HG02610 (cell line): Measurements from ENCODE around the gene ZNF207.
"Not testable (repeated sequence)": the region's sequence is repeated elsewhere in the genome, so short reads cannot be mapped to it uniquely, and the experiment has no call there.

ENCODE experiments used
- ATAC-seq: cut with Tn5 transposase; IDR thresholded peaks from one replicate; pipeline ENCODE4 v1.9.1; 2021; ENCODE audit warnings: mild to moderate bottlenecking, moderate library complexity; ENCODE audit not compliant: unreplicated experiment

The ZNF207 gene

DNA sequence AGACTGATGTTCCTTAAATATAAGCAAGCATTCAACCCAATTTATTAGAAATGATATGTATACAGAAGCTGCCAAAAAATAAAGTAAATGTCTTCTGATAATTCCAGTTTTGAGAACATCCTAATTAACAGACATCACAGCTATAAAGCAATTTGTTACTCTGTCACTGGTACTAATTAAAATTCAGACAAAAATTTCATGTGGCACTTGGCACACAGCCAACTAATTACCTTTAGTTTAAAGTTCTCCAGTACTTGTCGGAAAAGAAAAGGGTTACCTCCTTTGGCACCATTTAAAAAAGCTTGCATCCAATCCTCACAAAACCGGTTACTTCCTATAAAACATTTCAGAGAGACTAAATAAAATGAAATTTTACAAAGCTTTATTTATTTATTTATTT, 16.8 kb upstream of the ZNF207 start:
- ATAC-seq = no peak

- no peak for ATAC-seq
These were observed 14.9 kb upstream of the ZNF207 start for GRCh38 chr17:32335046-32335445.

DNA sequence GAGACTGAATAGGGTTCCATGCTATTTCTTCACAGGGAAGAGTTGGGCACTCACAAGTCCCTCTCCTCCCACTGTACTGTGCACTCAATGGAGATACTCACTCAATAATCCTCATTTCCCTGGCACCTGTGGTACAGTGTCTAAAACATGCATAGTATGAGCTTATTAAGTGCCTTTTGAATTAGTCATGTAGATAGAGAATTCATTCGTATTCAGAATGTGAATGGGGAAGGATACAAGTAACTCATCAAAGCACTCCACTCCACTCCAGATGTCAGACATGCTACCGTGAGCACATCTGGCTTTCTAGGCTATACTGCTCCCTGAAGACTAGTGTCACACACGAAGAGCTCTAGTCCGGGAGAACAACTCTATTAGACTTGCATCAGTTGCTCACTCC, 14.3 kb upstream of the ZNF207 start:
- no peak for ATAC-seq

DNA sequence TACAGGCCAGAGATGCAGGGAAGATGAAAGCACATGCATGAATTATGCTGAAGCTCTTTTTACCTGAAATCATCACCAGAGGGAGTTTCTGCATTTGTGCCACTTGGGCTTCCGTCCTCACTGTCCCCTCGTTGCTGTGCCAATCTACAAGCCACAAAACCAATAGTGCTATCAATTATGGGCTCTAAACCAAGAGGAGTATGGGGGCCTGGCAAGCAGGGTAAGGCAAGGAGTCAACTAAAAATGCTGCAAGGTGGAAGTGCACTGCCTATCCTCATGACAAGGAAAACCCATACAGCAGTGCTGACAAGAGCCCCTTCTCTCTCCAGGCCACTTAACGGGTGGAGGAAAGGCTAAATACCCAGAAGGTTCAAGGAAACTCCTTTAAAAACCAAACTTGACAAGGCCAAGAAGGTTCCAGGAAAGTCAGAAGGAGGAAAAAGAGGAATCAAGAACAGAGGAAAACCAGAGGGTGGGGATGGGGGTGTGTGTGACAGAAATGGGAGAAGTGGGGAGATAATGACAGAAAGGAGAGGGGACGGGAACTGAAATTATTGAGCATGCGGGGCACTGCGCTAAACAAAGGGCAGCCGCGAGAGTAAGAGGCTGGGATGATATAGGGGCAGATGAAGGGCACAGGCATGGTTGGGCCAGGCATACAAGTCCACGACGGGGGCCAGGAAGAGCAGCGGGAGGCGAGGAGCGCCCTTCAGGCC, 8.7 kb upstream of the ZNF207 start:
- no peak for ATAC-seq

DNA sequence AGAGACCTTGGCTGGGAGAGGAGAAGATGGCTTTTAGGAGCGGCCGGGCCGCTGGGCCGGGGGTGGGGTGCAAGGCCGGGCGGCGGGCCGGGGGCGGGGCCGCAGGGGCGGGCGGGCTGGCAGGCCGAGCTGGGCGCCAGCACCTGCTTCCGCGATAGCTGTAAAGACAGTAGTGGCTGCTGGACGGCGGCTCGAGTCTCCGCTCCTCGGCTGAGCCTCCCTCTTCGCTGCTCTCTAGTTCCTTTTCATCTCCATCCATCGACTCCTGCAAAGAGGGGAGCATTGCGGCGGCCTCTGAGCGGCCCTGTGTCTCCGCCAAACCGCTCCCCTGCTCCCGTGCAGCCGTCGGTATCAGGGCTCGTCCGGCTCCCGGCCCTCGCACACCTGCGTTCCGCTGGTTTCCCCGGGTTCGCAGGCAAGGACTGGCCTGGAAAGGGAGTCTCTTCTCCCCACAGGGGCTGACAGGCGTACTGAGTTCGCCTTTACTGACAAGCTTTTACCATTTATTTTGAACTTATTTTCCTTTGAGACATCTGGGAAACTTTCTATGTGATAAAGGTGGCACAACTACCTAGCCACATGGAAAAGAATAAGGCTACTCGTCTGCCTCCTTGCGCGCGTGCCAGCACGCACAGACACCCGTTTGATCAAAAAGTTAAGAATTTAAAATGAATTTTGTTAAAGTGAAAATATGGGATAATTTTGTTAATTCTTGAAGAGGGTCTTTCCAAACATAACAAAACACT, 7.9 kb upstream of the ZNF207 start, which contains the start of gene C17orf75:
Gene C17orf75, minus strand, starts transcription at position 317 of the 746 bp plus-strand sequence. Its CDS starts 34 bp downstream, at position 283.
- peak; percentile 83 for ATAC-seq

DNA sequence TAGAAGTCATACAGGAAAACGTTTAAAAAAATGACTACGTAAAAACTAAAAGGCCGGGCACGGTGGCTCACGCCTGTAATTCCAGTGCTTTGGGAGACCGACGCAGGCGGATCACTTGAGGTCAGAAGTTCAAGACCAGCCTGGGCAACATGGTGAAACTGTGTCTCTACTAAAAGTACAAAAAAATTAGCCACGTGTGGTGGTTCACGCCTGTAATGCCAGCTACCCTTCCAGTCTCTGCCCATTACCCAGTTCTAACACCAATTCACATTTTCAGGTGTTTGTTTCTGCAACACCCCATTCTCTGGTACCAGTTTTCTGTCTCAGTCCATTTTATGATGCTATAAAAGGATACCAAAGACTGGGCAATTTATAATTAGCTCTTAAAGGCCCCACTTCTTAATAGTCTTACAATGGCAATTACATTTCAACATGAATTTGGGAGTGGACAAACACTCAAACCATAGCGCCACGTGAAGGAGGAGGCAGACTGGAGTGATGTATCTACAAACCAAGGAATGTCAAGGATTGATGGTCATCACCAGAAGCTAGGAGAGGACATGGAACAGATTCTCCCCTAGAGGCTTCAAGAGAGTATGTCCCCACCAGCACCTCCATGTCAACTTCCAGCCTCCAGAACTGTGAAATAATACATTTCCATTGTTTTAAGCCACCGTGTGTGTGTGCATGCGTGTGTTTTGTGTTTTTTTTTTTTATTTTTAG, 7.2 kb upstream of the ZNF207 start:
- ATAC-seq = no peak

DNA sequence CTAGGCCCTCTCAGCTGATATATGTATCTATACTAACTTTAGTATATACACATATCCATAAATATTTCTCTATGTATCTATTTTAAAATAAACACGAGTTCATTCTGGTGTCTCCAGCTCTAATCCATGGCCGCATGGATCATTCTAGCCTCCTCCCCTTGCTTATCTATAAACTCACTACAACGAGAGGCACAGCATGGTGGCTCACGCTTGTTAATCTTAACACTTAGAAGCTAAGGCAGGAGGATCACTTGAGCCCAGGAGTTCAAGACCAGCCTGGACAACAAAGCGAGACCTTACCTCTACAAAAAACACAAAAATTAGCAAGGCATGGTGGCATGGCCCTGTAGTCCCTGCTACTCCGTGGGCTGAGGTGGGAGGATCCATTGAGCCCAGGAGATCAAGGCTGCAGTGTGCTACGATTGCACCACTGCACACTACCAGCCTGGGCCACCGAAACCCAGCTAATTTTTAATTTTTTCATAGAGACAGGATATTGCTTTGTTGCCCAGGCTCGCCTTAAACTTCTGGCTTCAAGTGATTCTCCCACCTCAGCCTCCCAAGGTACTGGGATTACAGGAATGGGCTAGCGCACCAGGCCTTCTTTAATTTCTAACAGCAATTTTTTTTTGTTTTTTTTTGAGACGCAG, 3.9 kb upstream of the ZNF207 start:
- no peak for ATAC-seq

- no peak for ATAC-seq
These were observed 1.5 kb upstream of the ZNF207 start for GRCh38 chr17:32348483-32348800.

GRCh38 chr17:32349503-32349853, 479 bp upstream of the ZNF207 start:
- ATAC-seq = no peak

DNA sequence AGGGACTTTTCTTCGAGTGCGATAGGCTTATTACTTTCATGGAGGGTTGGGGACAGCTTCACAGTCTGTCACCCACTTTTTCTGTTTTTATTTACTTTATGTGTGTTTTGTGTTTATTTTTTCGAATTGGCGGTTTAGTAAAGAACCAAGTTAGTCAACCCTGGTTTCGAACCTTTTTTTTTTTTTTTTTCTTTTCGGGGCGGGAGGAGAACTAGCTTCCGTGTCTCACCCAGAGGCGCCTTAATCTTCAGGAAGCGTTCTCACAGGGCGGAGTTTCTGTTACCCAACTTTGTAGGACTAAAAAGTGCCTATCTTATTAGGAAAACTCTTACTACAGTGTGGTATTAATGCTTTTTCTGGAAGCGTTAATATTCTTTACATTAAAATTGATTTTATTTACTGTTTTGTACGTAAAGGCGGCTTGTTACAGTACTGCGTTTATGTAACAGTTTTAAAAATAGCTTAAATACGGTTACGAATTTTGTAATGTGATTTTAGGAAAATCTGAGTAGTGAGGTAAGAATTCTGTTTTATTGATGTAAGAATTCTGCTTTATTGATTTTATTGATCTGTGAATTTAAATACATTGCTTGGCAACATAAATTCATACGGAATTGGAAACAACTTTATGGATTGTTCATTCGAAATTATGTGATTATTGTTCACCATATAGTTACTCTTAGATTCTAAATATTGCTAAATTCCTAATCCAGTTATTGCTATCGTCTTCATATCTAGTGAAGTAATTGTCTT, 885 bp downstream of the ZNF207 start:
- ATAC-seq = peak; percentile 33

DNA sequence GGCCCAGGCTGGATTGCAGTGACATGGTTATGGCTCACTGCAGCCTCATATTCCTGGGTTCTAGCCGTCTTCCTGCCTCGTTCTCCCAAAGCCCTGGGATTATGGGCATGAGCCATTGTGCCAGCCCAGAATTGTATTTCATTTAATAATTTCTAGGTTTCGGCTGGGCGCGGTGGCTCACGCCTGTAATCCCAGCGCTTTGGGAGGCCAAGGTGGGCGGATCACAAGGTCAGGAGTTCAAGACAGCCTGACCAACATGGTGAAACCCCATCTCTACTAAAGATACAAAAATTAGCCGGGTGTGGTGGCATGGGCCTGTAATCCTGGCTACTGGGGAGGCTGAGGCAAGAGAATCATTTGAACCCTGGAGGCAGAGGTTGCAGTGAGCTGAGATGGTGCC, 2.8 kb downstream of the ZNF207 start:
- ATAC-seq = not testable (repeated sequence)

DNA sequence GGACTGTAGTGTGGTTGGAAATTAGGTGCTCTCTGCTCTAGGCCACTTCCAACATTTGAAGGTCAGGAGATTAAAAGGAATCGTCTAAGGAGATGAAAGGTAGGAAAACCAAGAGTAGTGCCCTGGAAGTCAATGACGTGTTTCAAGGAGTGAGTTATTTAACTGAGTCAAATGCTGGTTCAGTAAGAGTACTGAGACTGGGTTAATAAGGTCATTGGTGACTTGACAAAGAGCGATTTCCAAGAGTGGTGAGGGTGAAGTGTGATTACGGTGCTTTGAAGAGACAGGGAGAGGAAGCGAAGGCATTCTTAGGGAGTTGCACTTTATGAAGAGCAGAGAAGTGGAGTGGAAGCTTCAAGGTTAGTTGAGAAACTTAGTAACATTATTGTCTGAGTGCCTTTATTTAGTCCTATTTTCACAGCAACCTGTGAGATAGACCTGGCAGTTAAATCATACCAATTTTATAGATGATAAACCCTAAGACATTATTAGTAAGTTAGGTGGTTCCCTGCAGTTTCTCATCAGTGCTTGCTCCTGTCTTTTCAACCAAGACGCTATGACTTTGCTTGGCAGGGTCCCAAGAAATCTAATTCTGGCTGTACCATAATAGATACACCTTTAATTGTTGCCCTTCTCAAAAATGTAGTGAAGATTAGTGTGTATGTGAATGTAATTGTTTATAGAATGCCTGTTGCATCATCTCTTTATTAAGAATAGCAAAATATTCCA, 5.9 kb downstream of the ZNF207 start:
- ATAC-seq = no peak

DNA sequence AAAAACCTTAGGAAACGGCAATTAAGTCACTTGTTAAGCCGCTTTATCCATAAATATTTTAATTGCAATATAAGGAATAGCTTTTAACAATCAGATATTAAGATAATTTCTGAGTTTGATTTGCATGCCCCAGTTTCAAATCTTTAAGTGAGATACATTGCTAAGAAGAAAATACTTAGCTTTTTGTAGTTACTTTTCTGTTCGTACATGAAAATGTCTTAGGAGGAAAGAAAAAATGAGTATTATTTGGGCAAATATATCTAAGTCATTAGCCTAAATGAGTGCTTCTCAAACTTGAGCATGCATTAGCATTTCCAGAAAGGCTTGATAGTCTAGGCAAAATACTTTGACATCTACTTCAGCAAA, 6.4 kb downstream of the ZNF207 start:
- ATAC-seq = no peak

- ATAC-seq = no peak
These were observed 6.8 kb downstream of the ZNF207 start for GRCh38 chr17:32356750-32357149.

DNA sequence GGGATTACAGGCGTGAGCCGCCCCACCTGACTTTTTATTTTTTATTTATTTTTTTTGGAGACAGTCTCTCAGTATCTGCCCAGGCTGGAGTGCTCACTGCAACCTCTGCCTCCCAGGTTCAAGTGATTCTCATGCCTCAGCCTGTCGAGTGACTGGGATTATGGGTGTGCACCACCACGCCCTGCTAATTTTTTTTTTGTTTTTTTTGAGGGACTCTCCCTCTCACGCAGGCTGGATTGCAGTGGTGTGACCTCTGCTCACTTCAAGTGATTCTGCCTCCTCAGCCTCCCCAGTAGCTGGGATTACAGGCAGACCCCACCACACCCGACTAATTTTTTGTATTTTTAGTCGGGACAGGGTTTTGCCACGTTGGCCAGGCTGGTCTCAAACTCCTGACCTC, 7.7 kb downstream of the ZNF207 start:
- no peak for ATAC-seq

DNA sequence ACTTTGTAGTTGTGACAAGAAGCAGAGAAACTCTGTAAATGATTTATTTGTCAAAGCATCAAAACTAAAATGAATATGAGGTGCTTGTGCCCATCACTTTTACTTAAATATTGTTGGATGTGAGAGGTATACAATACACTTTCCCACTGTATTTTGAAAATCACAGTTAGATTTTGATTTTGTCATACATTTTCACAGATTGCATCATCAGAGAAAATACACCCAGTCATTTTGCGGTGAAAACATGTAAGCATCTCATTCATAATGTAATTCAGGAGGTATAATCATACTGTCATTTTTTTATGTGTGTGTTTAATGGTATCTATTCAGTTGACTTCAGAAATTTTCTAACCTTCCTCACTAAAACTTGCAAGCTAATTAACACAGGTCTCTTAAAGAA, 11.3 kb downstream of the ZNF207 start:
- no peak for ATAC-seq

DNA sequence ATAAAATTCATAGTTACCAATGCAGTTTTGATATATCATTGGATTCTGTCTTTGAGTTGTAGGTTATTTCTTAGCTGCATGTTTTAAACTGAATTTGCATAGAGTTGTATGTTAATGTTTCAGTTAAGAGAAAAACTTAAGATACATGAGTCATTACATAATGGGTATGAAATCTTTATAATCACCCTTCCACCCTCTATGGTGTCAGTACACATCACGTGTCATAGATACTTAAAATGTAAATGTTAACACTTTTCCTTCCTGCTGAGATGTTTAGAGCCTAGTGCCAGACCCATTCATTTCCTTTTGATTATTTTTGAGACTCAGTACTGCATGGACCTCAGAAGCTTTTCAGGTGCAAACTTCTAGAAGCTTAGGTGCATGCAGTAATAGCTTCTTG, 20.5 kb downstream of the ZNF207 start:
- ATAC-seq = no peak

DNA sequence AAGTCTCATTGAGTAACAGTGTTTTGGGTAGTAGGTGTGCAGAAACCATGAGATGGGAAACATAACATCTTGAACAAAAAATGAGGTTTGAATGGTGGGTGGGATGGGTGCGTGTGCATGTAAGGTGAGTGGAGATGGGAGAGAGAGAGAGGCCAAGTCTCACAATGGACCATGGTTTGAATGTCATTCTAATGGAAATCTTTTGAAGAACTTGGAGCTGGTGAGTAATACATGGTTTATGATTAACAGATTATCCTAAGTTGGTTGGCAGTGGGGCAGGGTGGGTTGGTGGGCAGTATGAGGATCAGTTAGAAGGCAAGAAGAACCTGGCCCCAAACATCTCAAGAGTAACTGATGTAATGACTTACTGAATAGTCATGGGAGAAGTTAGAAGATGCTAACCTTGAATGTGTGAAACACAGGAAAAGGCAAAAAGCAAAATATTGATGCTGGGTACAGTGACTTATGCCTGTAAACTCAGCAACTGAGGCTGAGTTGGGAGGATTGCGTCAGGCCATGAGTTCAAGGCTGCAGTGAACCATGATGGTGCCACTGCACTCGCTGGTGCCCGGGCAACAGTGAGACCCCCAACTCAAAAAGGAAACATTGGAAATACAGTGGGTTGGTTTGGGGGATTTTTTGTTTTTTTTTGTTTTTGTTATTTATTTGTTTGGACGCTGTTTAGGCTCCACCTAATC, 32.7 kb downstream of the ZNF207 start:
- no peak for ATAC-seq

DNA sequence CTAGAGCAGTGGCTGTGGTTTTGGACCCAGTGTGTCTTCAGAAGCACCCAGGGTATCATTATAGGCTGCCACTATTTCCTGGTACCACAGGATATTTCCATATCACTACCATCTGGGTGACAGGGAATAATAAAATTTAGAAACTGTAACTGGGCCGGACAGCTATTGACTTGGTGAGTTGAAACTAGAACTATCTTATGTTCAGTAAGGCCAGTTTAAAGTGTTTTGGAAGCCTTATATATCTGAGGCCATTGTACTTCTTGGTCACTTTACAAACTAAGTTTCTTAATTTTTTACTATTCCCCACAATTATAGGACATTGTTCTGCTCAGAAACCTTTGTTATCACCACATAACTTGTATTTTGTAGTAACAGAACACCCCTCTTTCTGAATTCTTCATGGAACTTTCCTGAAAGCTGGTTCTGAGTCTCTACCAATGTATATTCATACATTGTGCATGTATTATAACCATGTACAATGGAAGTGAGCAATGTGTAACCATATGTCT, 34.0 kb downstream of the ZNF207 start:
- no peak for ATAC-seq
